GM23338 (cell line): Measurements from ENCODE around the gene CGNL1. TPM values are rescaled to one million over a fixed set of nuclear protein-coding genes. Genes with fewer than 3 reads are reported as not detected.

Experiments used
- ATAC-seq: fragments of 200-7000 bp; cut with Tn5 transposase; 3 replicates; pipeline ENCODE4 v1.9.1; 2020
- DNase-seq: peaks from one replicate; pipeline ENCODE4 v3.0.0-alpha.2; 2015; ENCODE audit warnings: low spot score
- H2AFZ ChIP-seq: fragments of 200-600 bp; sonication (generic); 2 replicates; pipeline ENCODE4 v1.8.0; 2016; ENCODE audit warnings: antibody characterized with exemption, mild to moderate bottlenecking, moderate library complexity
- H3F3A ChIP-seq: fragments of 200-600 bp; sonication (generic); replicated peaks from 2 replicates; pipeline ENCODE4 v1.8.0; 2017; ENCODE audit warnings: antibody characterized with exemption, mixed run types, low read depth
- H3K27ac ChIP-seq: fragments of 200-600 bp; sonication (generic); 2 replicates; pipeline ENCODE4 v1.6.1; 2016; ENCODE audit warnings: low read depth
- H3K27me3 ChIP-seq: fragments of 200-600 bp; sonication (generic); 2 replicates; pipeline ENCODE4 v1.8.0; 2016; ENCODE audit warnings: mild to moderate bottlenecking, mixed run types, moderate library complexity; ENCODE audit not compliant: insufficient read depth
- H3K36me3 ChIP-seq: fragments of 200-600 bp; sonication (generic); 2 replicates; pipeline ENCODE4 v1.8.0; 2016; ENCODE audit warnings: mild to moderate bottlenecking; ENCODE audit not compliant: insufficient read depth
- H3K4me1 ChIP-seq: fragments of 200-600 bp; sonication (generic); 2 replicates; pipeline ENCODE4 v1.8.0; 2016; ENCODE audit warnings: mild to moderate bottlenecking, moderate library complexity; ENCODE audit not compliant: insufficient read depth
- H3K4me2 ChIP-seq: fragments of 200-600 bp; sonication (generic); 2 replicates; pipeline ENCODE4 v1.7.1; 2017; ENCODE audit warnings: mixed run types
- H3K4me3 ChIP-seq: fragments of 200-600 bp; sonication (generic); 2 replicates; pipeline ENCODE4 v1.6.1; 2016; ENCODE audit warnings: mixed run types
- H3K79me2 ChIP-seq: fragments of 200-600 bp; sonication (generic); replicated peaks from 2 replicates; pipeline ENCODE4 v1.8.0; 2017; ENCODE audit warnings: mild to moderate bottlenecking; ENCODE audit not compliant: insufficient read depth
- H3K9me2 ChIP-seq: fragments of 200-600 bp; sonication (generic); 2 replicates; pipeline ENCODE4 v1.8.0; 2017; ENCODE audit not compliant: insufficient read depth
- H4K20me1 ChIP-seq: fragments of 200-600 bp; sonication (generic); replicated peaks from 2 replicates; pipeline ENCODE4 v1.8.0; 2017; ENCODE audit warnings: mild to moderate bottlenecking; ENCODE audit not compliant: insufficient read depth
- H3K27ac Mint-ChIP-seq: 2 replicates; pipeline ENCODE4 v1.8.0; 2020; ENCODE audit warnings: inconsistent platforms, mild to moderate bottlenecking, moderate library complexity, mixed read lengths
- H3K27me3 Mint-ChIP-seq: 3 replicates; pipeline ENCODE4 v1.8.0; 2022; ENCODE audit warnings: low read depth, mild to moderate bottlenecking, moderate library complexity, mixed read lengths, inconsistent platforms; ENCODE audit not compliant: insufficient read depth, poor library complexity
- H3K36me3 Mint-ChIP-seq: 3 replicates; pipeline ENCODE4 v1.8.0; 2021; ENCODE audit warnings: low read depth, mild to moderate bottlenecking, inconsistent platforms, moderate library complexity, mixed read lengths
- H3K4me1 Mint-ChIP-seq: 3 replicates; pipeline ENCODE4 v1.8.0; 2020; ENCODE audit warnings: mild to moderate bottlenecking, inconsistent platforms, mixed read lengths
- H3K4me3 Mint-ChIP-seq: 3 replicates; pipeline ENCODE4 v1.8.0; 2021; ENCODE audit warnings: moderate library complexity, mild to moderate bottlenecking, inconsistent platforms, mixed read lengths
- H3K9me3 Mint-ChIP-seq: 3 replicates; pipeline ENCODE4 v1.8.0; 2020; ENCODE audit warnings: moderate library complexity, mild to moderate bottlenecking, inconsistent platforms, mixed read lengths
- CREB1 ChIP-seq: fragments of 250-450 bp; sonication (Bioruptor Pico); IDR thresholded peaks from 2 replicates; pipeline ENCODE4 v1.5.0; 2020; ENCODE audit warnings: low read depth, mild to moderate bottlenecking, moderate library complexity
- EZH2 ChIP-seq: fragments of 200-600 bp; sonication (generic); IDR thresholded peaks from one replicate; pipeline ENCODE4 v1.8.0; 2017; ENCODE audit warnings: antibody characterized with exemption, mild to moderate bottlenecking, low read depth; ENCODE audit not compliant: unreplicated experiment
- EZH2phosphoT487 ChIP-seq: fragments of 200-600 bp; sonication (generic); IDR thresholded peaks from one replicate; pipeline ENCODE4 v1.8.1; 2018; ENCODE audit warnings: antibody characterized with exemption; ENCODE audit not compliant: unreplicated experiment
- JUNB ChIP-seq: IDR thresholded peaks from one replicate; pipeline ENCODE4 v1.6.1; 2016; ENCODE audit warnings: antibody characterized with exemption; ENCODE audit not compliant: unreplicated experiment
- NANOG ChIP-seq: IDR thresholded peaks from 2 replicates; pipeline ENCODE4 v1.6.1; 2016; ENCODE audit warnings: antibody characterized with exemption, borderline replicate concordance
- POLR2AphosphoS5 ChIP-seq: IDR thresholded peaks from 2 replicates; pipeline ENCODE4 v1.6.1; 2016; ENCODE audit warnings: antibody characterized with exemption, low read depth
- REST ChIP-seq: IDR thresholded peaks from one replicate; pipeline ENCODE4 v1.6.1; 2018; ENCODE audit warnings: antibody characterized with exemption; ENCODE audit not compliant: unreplicated experiment
- STAT1 ChIP-seq: IDR thresholded peaks from one replicate; pipeline ENCODE4 v1.6.1; 2016; ENCODE audit warnings: antibody characterized with exemption; ENCODE audit not compliant: unreplicated experiment
- ZNF114 ChIP-seq: fragments of 250-450 bp; sonication (Bioruptor Pico); IDR thresholded peaks from 2 replicates; pipeline ENCODE4 v1.5.0; 2020; ENCODE audit warnings: mild to moderate bottlenecking, moderate library complexity
- ZNF331 ChIP-seq: fragments of 250-450 bp; sonication (Bioruptor Pico); IDR thresholded peaks from 2 replicates; pipeline ENCODE4 v1.5.0; 2020; ENCODE audit warnings: low read depth, mild to moderate bottlenecking, moderate library complexity
- polyA plus RNA-seq: library from polyadenylated mRNA; unstranded; fragments of >200 nt; fragmentation: Nextera tagmentation; extraction: Ambion mirVana; gene quantifications from 2 replicates; pipeline ENCODE4 v1.2.1, GENCODE V29; 2016
- total RNA-seq: library from RNA; depleted of rRNA; stranded (reverse); fragments of >200 nt; shearing (Covaris generic); gene quantifications from 2 replicates; pipeline ENCODE4 v1.2.3, GENCODE V29; 2014
- TF ChIP-seq, protein P1 (sequence below): fragments of 250-450 bp; sonication (Bioruptor Pico); IDR thresholded peaks from 2 replicates; pipeline ENCODE4 v1.5.0; 2020; ENCODE audit warnings: mild to moderate bottlenecking, moderate library complexity
- TF ChIP-seq, protein P2 (sequence below): IDR thresholded peaks from 2 replicates; pipeline ENCODE4 v1.6.1; 2016; ENCODE audit warnings: antibody characterized with exemption
- TF ChIP-seq, protein P3 (sequence below), 2 experiments: fragments of 200-600 bp in 1 of 2; sonication (generic) in 1 of 2; conservative IDR thresholded peaks; 2 replicates each; pipeline versions ENCODE4 v1.5.1 to v1.6.1; 2016 to 2017; ENCODE audit warnings: antibody characterized with exemption in 2 of 2, low read depth in 2 of 2, mild to moderate bottlenecking in 2 of 2, moderate library complexity in 1 of 2

Gene CGNL1
- total and polyA plus RNA-seq, 2 experiments from 2014 or later: 20.0 to 57.8 TPM

GRCh38 chr15:57550640-57551039, 174.3 kb downstream of the CGNL1 start:
- Histone ChIP-seq H4K20me1 (no peaks in the 10 kb centered on the region), H3K9me2 (0 out of 2 replicates have a peak, but pooled peaks cover 2% of the 10 kb centered on the region), H3K4me2 (no peak overlapping the region), H3K4me1 (peaks cover 4% of the 10 kb centered on the region; the same call in 1 of the 2 replicates), H2AFZ (no peak overlapping the region), H3K79me2 (no peaks in the 10 kb centered on the region), H3K27me3 (no peaks in the 10 kb centered on the region), H3F3A (no peaks in the 10 kb centered on the region), H3K27ac (0 out of 2 replicates have a peak overlapping the region, but pooled peaks have one; percentile 33), H3K36me3 (0 out of 2 replicates have a peak, but pooled peaks cover 3% of the 10 kb centered on the region), H3K4me3 (no peak overlapping the region)
- no peak for DNase-seq
- Mint-ChIP-seq H3K27ac (no peak overlapping the region), H3K36me3 (peaks cover 47% of the 10 kb centered on the region), H3K4me3 (no peak overlapping the region), H3K4me1 (peaks cover 31% of the 10 kb centered on the region), H3K27me3 (peaks cover 8% of the 10 kb centered on the region), H3K9me3 (no peaks in the 10 kb centered on the region)
- TF ChIP-seq, protein P1, sequence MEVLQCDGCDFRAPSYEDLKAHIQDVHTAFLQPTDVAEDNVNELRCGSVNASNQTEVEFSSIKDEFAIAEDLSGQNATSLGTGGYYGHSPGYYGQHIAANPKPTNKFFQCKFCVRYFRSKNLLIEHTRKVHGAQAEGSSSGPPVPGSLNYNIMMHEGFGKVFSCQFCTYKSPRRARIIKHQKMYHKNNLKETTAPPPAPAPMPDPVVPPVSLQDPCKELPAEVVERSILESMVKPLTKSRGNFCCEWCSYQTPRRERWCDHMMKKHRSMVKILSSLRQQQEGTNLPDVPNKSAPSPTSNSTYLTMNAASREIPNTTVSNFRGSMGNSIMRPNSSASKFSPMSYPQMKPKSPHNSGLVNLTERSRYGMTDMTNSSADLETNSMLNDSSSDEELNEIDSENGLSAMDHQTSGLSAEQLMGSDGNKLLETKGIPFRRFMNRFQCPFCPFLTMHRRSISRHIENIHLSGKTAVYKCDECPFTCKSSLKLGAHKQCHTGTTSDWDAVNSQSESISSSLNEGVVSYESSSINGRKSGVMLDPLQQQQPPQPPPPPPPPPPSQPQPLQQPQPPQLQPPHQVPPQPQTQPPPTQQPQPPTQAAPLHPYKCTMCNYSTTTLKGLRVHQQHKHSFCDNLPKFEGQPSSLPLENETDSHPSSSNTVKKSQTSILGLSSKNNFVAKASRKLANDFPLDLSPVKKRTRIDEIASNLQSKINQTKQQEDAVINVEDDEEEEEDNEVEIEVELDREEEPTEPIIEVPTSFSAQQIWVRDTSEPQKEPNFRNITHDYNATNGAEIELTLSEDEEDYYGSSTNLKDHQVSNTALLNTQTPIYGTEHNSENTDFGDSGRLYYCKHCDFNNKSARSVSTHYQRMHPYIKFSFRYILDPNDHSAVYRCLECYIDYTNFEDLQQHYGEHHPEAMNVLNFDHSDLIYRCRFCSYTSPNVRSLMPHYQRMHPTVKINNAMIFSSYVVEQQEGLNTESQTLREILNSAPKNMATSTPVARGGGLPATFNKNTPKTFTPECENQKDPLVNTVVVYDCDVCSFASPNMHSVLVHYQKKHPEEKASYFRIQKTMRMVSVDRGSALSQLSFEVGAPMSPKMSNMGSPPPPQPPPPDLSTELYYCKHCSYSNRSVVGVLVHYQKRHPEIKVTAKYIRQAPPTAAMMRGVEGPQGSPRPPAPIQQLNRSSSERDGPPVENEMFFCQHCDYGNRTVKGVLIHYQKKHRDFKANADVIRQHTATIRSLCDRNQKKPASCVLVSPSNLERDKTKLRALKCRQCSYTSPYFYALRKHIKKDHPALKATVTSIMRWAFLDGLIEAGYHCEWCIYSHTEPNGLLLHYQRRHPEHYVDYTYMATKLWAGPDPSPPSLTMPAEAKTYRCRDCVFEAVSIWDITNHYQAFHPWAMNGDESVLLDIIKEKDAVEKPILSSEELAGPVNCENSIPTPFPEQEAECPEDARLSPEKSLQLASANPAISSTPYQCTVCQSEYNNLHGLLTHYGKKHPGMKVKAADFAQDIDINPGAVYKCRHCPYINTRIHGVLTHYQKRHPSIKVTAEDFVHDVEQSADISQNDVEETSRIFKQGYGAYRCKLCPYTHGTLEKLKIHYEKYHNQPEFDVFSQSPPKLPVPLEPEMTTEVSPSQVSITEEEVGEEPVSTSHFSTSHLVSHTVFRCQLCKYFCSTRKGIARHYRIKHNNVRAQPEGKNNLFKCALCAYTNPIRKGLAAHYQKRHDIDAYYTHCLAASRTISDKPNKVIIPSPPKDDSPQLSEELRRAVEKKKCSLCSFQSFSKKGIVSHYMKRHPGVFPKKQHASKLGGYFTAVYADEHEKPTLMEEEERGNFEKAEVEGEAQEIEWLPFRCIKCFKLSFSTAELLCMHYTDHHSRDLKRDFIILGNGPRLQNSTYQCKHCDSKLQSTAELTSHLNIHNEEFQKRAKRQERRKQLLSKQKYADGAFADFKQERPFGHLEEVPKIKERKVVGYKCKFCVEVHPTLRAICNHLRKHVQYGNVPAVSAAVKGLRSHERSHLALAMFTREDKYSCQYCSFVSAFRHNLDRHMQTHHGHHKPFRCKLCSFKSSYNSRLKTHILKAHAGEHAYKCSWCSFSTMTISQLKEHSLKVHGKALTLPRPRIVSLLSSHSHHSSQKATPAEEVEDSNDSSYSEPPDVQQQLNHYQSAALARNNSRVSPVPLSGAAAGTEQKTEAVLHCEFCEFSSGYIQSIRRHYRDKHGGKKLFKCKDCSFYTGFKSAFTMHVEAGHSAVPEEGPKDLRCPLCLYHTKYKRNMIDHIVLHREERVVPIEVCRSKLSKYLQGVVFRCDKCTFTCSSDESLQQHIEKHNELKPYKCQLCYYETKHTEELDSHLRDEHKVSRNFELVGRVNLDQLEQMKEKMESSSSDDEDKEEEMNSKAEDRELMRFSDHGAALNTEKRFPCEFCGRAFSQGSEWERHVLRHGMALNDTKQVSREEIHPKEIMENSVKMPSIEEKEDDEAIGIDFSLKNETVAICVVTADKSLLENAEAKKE: no peak
- TF ChIP-seq NANOG (no peak), POLR2AphosphoS5 (no peak), STAT1 (no peak), JUNB (no peak), ZNF114 (CRISPR knock-in tag) (no peak), ZNF331 (CRISPR knock-in tag) (no peak), EZH2 (no peak), REST (no peak), CREB1 (CRISPR knock-in tag) (no peak), EZH2phosphoT487 (no peak)
- TF ChIP-seq, protein P2, sequence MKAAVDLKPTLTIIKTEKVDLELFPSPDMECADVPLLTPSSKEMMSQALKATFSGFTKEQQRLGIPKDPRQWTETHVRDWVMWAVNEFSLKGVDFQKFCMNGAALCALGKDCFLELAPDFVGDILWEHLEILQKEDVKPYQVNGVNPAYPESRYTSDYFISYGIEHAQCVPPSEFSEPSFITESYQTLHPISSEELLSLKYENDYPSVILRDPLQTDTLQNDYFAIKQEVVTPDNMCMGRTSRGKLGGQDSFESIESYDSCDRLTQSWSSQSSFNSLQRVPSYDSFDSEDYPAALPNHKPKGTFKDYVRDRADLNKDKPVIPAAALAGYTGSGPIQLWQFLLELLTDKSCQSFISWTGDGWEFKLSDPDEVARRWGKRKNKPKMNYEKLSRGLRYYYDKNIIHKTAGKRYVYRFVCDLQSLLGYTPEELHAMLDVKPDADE: no peak
- TF ChIP-seq, protein P3, sequence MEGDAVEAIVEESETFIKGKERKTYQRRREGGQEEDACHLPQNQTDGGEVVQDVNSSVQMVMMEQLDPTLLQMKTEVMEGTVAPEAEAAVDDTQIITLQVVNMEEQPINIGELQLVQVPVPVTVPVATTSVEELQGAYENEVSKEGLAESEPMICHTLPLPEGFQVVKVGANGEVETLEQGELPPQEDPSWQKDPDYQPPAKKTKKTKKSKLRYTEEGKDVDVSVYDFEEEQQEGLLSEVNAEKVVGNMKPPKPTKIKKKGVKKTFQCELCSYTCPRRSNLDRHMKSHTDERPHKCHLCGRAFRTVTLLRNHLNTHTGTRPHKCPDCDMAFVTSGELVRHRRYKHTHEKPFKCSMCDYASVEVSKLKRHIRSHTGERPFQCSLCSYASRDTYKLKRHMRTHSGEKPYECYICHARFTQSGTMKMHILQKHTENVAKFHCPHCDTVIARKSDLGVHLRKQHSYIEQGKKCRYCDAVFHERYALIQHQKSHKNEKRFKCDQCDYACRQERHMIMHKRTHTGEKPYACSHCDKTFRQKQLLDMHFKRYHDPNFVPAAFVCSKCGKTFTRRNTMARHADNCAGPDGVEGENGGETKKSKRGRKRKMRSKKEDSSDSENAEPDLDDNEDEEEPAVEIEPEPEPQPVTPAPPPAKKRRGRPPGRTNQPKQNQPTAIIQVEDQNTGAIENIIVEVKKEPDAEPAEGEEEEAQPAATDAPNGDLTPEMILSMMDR (conservative IDR thresholded peaks at IDR 0.05; ENCODE audit: low read depth in 2 of 2): no peak
- ATAC-seq: no peak
